ENCODE data around the gene THRB. TPM values are rescaled to one million over a fixed set of nuclear protein-coding genes. Genes with fewer than 3 reads are reported as not detected.

The THRB gene
- total and polyA plus RNA-seq, 9 of the 15 experiments (the other 6 are each of a cell fraction or from before 2014, with no cell fraction given): 1.7 to 14.9 (median 6.9) TPM

- TF ChIP-seq TSHZ1 (CRISPR knock-in tag; IDR thresholded peaks at IDR 0.05) (no peak), MCM2 (IDR thresholded peaks at IDR 0.05; ENCODE audit: low read depth) (no peak), FOXK1 (CRISPR knock-in tag; IDR thresholded peaks at IDR 0.05; ENCODE audit: borderline replicate concordance) (no peak), KLF16 (IDR thresholded peaks at IDR 0.05) (no peak), MBD2 (IDR thresholded peaks at IDR 0.05; ENCODE audit: borderline replicate concordance, low read depth) (no peak), ZNF696 (CRISPR knock-in tag; conservative IDR thresholded peaks at IDR 0.05) (no peak), ARID3A (IDR thresholded peaks at IDR 0.05; ENCODE audit: borderline replicate concordance, low read depth, low read length) (no peak), ZNF75A (CRISPR knock-in tag; IDR thresholded peaks at IDR 0.05) (no peak), ZBTB40 (IDR thresholded peaks at IDR 0.05) (no peak), ZBTB40 (CRISPR knock-in tag; IDR thresholded peaks at IDR 0.05) (no peak)
These were observed 26.9 kb upstream of the THRB start (continued) for GRCh38 chr3:24521420-24522145.

All from K562 (cell line).